HEK293T (cell line): Measurements from ENCODE around the gene CLN5.

ENCODE experiments used
- HDGF ChIP-seq: fragments of 450-650 bp; IDR thresholded peaks from 2 replicates; pipeline ENCODE4 v1.6.1; 2017; ENCODE audit warnings: antibody characterized with exemption, borderline replicate concordance
- SUZ12 ChIP-seq: fragments of 450-650 bp; IDR thresholded peaks from 2 replicates; pipeline ENCODE4 v1.6.1; 2016; ENCODE audit warnings: mild to moderate bottlenecking

DNA sequence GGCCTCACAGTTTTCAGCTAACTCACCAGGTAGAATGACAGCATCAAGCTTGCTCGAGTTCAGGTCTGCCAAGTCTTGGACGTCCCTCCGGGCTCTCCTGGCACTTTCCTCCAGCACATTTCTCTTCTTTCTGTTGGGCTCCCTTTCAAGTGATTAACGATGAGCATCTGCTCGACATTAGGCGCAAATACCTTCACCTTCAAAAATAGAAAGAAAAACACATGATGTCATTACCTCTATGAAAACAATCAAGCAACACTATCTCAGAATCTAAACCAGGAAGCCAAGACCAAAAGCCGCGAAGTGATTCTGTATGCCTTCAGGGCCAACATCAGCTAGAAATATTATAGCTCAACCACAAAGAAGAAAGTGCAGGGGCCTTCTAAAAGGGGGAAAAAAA, 15.4 kb upstream of the CLN5 start:
- TF ChIP-seq HDGF, result no peak
- TF ChIP-seq SUZ12, result no peak
